Activated T-helper 1 cell treated with anti-CD3 and anti-CD28 coated beads, Interleukin-12 subunit alpha, Interleukin-12 subunit beta, Interleukin-2, Interleukin-4 antibody, amounts not matched to agents 30 ng/mL and 10 ng/mL and 1 ng/mL, durations not matched to agents 14 hours and 24 hours and 36 hours (primary cell): ENCODE results near the gene KRTAP12-1. TPM values are rescaled to one million over a fixed set of nuclear protein-coding genes. Genes with fewer than 3 reads are reported as not detected.
"Not testable (repeated sequence)": the region's sequence is repeated elsewhere in the genome, so short reads cannot be mapped to it uniquely, and the experiment has no call there.

Experiments
- DNase-seq: peaks from one replicate; pipeline ENCODE4 v3.0.0; 2021; ENCODE audit warnings: low spot score
- H3K27ac Mint-ChIP-seq: one replicate; pipeline ENCODE4 v1.8.0; 2021; ENCODE audit warnings: mild to moderate bottlenecking, mixed read lengths
- H3K27me3 Mint-ChIP-seq: one replicate; pipeline ENCODE4 v1.8.0; 2022; ENCODE audit warnings: mild to moderate bottlenecking, moderate library complexity, mixed read lengths; ENCODE audit not compliant: insufficient read depth
- H3K36me3 Mint-ChIP-seq: one replicate; pipeline ENCODE4 v1.8.0; 2021; ENCODE audit warnings: low read depth, mixed read lengths
- H3K4me1 Mint-ChIP-seq: one replicate; pipeline ENCODE4 v1.8.0; 2021; ENCODE audit warnings: low read depth, mixed read lengths
- H3K4me3 Mint-ChIP-seq: one replicate; pipeline ENCODE4 v1.8.0; 2021; ENCODE audit warnings: mild to moderate bottlenecking, moderate library complexity, mixed read lengths
- H3K9me3 Mint-ChIP-seq: one replicate; pipeline ENCODE4 v1.8.0; 2021; ENCODE audit warnings: mixed read lengths
- intact Hi-C: fragments of 100-400 bp; cut with micrococcal nuclease; formaldehyde crosslinking; loops from one replicate; pipeline ENCODE4 v1.15.1; 2024
- total RNA-seq: library from RNA; stranded (reverse); gene quantifications from 2 replicates; pipeline ENCODE4 v1.2.3, GENCODE V29; 2022

KRTAP12-1 gene
- total RNA-seq, 1 donor from 2014 or later = not detected

DNA sequence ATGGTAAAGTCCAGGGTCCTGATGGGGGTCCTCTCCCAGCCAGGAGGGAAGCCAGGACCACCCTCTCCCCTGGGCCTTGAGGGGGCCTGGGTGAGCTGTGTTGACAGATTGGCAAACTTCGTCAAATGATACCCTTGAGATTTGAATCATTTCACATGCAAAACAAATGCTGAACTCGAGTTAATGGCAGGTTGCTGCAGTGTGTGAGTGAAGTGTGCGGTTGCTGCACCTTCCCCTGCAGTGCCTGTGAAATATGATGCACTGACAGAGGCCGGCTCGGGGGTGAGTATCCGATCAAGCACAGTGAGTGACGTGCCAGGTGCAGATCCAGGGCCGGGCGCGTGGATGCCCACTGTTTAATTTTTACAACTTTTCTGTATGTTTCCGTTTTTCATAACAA lies 5.7 kb upstream of the KRTAP12-1 start:
- Mint-ChIP-seq H3K27ac (no peak overlapping the region), H3K4me3 (no peak overlapping the region), H3K27me3 (peaks cover 15% of the 10 kb centered on the region), H3K4me1 (peaks cover 19% of the 10 kb centered on the region), H3K9me3 (peaks cover 4% of the 10 kb centered on the region), H3K36me3 (no peaks in the 10 kb centered on the region)
- intact Hi-C loops = no loop called here
- no peak for DNase-seq

DNA sequence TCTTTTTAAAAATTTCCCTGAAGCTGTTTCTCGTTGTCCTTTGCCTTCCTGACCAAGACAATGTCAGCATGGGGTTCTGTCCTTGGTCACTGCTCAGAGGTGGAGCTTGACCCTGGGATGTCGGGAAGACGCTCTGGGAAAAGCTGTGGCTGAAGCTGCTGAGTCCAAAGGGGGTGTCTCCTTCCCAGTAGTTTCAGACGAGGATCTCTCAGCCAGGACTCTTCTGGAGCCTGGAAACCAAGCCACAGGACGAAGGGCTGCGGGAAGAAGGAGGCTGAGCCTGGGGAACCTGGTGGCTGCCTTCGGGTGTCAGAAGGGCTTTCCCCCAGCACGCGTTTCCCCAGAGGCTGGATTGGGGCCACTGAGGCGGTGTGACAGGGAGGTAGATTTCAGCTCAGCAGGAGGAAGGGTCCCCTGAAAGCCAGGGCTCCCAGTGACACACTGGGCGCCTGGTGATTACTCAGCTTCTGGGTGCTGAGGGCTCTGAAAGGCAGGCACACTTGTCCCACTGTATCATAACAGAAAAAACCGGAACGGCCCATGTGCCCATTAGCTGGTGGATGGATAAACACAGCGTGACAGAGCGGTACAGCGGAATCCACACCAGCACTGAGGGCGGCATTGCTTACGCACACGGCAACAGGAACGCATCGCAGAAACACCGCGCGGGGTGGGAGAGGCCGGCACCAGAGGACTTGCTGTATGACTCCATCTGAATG lies 5.0 kb upstream of the KRTAP12-1 start:
- peaks cover 19% of the 10 kb centered on the region for H3K4me1 Mint-ChIP-seq
- H3K9me3 Mint-ChIP-seq = no peaks in the 10 kb centered on the region
- no peak overlapping the region for H3K27ac Mint-ChIP-seq
- DNase-seq = no peak
- no peak overlapping the region for H3K4me3 Mint-ChIP-seq
- no peaks in the 10 kb centered on the region for H3K36me3 Mint-ChIP-seq
- H3K27me3 Mint-ChIP-seq = peaks cover 21% of the 10 kb centered on the region
- intact Hi-C loops = no loop called here

DNA sequence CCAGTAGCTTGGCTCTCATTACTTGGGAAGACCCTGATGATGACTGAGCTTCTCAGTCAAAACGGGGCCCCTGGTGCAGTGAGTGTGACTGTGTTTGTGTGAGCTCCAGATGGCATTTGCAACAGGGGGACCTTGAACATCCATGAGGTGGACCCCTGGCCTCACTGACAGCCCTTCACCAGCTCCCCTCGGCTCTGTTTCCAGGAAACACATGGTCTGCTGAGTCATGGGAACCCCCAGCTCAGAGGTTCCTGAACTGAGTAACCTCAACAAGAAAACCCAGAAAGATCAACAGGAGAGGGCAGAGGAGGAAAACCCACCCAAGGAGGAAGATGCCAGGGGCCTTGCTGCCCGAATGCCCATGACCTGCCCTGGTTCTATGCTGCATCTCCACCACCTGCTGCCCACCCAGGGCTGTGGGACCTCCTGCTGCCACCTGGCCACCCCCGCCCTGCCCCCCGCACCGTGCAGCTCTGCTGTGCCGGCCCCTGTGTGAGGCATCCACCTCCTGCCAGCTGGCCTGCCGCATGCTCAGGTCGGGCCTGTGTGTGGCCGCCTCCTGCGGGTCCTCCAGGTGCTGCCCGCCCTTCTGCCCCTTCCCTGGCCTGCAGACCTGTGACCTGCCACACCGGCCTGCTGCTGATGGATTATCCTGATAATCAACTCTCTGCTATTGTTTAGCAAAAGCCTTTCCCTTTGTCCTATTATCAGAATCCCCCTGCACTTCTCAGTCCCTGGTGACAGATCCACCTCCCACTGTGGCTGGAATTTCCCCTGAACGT lies 4.2 kb upstream of the KRTAP12-1 start:
- no peaks in the 10 kb centered on the region for H3K9me3 Mint-ChIP-seq
- no peak for DNase-seq
- peaks cover 19% of the 10 kb centered on the region for H3K4me1 Mint-ChIP-seq
- intact Hi-C loops = no loop called here
- H3K4me3 Mint-ChIP-seq = peak overlapping the region; percentile 27
- H3K27me3 Mint-ChIP-seq = peaks cover 20% of the 10 kb centered on the region
- no peaks in the 10 kb centered on the region for H3K36me3 Mint-ChIP-seq
- no peak overlapping the region for H3K27ac Mint-ChIP-seq

DNA sequence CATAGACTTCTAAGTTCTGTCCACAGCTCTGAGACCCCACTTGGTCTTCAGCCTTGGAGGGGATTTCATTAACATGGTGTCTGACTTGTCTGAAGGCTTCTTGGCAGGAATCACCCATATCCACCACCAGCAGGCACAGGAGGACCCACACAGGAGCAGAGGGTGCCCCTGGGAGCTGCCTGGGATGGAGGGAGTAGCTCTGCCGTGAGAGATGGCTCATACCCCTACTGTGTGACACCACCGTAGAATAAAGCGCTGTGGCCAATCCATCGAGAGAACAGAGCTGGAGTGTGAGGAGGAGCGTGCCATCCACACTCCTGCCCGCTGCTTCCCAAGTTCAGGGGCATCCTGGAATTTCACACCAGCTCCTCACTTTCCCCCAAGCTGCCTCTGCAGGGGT lies 3.1 kb upstream of the KRTAP12-1 start:
- DNase-seq, H3K9me3 Mint-ChIP-seq, H3K36me3 Mint-ChIP-seq, H3K27ac Mint-ChIP-seq, H3K4me3 Mint-ChIP-seq, intact Hi-C loops: not testable (repeated sequence)
- Mint-ChIP-seq H3K27me3 (peaks cover 23% of the 10 kb centered on the region), H3K4me1 (peaks cover 19% of the 10 kb centered on the region)

GRCh38 chr21:44684483-44684882 lies 2.5 kb upstream of the KRTAP12-1 start:
- H3K27me3 Mint-ChIP-seq = peaks cover 23% of the 10 kb centered on the region
- H3K27ac Mint-ChIP-seq = no peak overlapping the region
- DNase-seq = no peak
- H3K36me3 Mint-ChIP-seq = no peaks in the 10 kb centered on the region
- peaks cover 19% of the 10 kb centered on the region for H3K4me1 Mint-ChIP-seq
- no peaks in the 10 kb centered on the region for H3K9me3 Mint-ChIP-seq
- intact Hi-C loops = no loop called here
- H3K4me3 Mint-ChIP-seq = no peak overlapping the region

GRCh38 chr21:44684077-44684476 lies 2.1 kb upstream of the KRTAP12-1 start:
- intact Hi-C loops = no loop called here
- H3K27ac Mint-ChIP-seq = no peak overlapping the region
- no peak for DNase-seq
- peaks cover 27% of the 10 kb centered on the region for H3K27me3 Mint-ChIP-seq
- no peaks in the 10 kb centered on the region for H3K9me3 Mint-ChIP-seq
- no peaks in the 10 kb centered on the region for H3K36me3 Mint-ChIP-seq
- H3K4me1 Mint-ChIP-seq = peaks cover 19% of the 10 kb centered on the region
- no peak overlapping the region for H3K4me3 Mint-ChIP-seq

DNA sequence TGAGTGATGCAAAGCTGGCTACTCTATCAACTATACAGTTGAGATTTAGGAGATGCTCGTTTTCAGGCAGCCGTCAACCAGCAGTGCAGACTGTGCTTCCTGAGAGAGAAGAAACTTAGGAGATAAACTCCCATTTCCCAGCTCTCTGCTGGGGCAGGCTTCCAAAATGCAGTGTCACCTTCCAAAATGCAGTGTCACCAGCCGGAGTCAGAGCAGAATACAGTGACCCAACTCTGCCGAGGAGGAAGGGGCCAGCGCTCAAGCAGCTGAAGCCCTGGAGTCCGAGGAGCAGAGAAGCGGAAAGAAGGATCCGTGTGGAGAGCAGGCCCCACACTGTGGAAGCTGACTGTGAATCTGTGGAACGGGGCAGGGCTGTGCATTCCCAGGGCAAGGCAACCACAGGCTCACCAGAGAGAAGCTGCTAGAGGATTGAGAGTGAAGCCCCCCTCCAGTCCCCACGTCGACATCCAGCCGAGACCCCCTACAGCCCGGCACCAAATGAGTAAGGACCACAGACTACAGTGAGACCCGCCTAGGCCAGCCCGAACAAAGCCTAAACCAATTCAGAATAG lies 703 bp upstream of the KRTAP12-1 start:
- Mint-ChIP-seq H3K27me3 (peaks cover 30% of the 10 kb centered on the region), H3K27ac (no peak overlapping the region), H3K36me3 (no peaks in the 10 kb centered on the region), H3K4me1 (peaks cover 19% of the 10 kb centered on the region), H3K4me3 (no peak overlapping the region), H3K9me3 (no peaks in the 10 kb centered on the region)
- intact Hi-C loops = no loop called here
- DNase-seq = no peak

DNA sequence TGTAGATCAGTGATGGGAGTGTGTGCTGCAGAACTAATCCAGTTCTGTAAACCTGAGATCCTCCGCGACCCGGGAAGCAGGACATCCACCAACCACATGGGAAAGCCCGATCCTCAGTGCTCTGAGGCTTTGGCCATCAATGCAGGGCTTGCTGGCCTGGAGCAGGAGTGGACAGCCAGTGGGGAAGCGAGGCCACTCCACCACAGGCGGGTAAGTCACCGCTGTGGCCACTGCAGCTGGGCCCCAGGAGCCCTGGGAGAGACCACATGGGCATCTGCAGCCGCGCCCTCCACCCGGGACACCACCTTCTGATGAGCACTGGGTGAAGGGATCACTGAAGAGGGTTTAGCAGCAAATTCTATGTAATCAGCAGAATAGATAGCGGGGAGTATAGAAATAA lies 811 bp downstream of the KRTAP12-1 start:
- no peaks in the 10 kb centered on the region for H3K36me3 Mint-ChIP-seq
- H3K27ac Mint-ChIP-seq = no peak overlapping the region
- H3K9me3 Mint-ChIP-seq = no peaks in the 10 kb centered on the region
- H3K4me1 Mint-ChIP-seq = peaks cover 7% of the 10 kb centered on the region
- no peak for DNase-seq
- intact Hi-C loops = no loop called here
- peaks cover 30% of the 10 kb centered on the region for H3K27me3 Mint-ChIP-seq
- no peak overlapping the region for H3K4me3 Mint-ChIP-seq

DNA sequence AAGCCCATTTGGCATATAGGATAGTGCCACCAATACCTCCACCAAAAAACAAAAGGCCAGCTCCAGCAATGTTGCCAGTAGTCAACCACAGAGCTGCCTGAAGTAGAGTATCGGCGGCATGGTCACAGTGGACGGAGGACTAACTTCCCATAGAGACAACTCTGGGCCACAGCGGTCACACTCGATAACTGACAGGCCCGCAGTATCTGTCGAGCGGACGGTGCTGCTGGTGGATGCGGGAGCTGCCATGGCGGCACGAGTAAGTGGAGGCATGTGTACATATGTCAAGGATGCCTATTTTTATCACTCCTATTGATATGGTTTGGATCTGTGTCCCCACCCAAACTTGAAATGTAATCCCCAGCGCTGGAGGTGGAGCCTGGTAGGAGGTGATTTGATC lies 4.1 kb downstream of the KRTAP12-1 start:
- DNase-seq = no peak
- H3K4me1 Mint-ChIP-seq = no peaks in the 10 kb centered on the region
- intact Hi-C loops = no loop called here
- H3K27ac Mint-ChIP-seq = no peak overlapping the region
- H3K9me3 Mint-ChIP-seq = peaks cover 28% of the 10 kb centered on the region
- peaks cover 37% of the 10 kb centered on the region for H3K27me3 Mint-ChIP-seq
- H3K4me3 Mint-ChIP-seq = no peak overlapping the region
- H3K36me3 Mint-ChIP-seq = peaks cover 4% of the 10 kb centered on the region

DNA sequence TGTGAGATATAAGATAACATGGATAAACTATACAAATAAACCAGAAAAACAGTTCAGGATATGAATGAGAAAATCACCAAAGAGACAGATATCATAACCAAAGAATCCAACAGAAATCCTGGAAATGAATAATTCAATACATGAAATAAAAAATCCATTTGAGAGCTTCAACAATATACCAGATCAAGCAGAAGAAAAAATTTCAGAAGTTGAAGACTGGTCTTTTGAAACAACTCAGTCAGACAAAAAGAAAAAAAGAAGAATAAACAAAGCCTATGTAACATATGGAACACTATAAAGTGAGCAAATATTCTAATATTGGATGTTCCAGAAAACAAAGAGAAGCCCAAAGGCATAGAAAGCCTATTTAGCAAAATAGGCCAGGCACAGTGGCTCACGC lies 10.1 kb downstream of the KRTAP12-1 start:
- peaks cover 5% of the 10 kb centered on the region for H3K4me1 Mint-ChIP-seq
- peaks cover 65% of the 10 kb centered on the region for H3K9me3 Mint-ChIP-seq
- intact Hi-C loops = no loop called here
- peaks cover 6% of the 10 kb centered on the region for H3K36me3 Mint-ChIP-seq
- no peak overlapping the region for H3K27ac Mint-ChIP-seq
- no peak overlapping the region for H3K4me3 Mint-ChIP-seq
- DNase-seq = no peak
- peaks cover 16% of the 10 kb centered on the region for H3K27me3 Mint-ChIP-seq

DNA sequence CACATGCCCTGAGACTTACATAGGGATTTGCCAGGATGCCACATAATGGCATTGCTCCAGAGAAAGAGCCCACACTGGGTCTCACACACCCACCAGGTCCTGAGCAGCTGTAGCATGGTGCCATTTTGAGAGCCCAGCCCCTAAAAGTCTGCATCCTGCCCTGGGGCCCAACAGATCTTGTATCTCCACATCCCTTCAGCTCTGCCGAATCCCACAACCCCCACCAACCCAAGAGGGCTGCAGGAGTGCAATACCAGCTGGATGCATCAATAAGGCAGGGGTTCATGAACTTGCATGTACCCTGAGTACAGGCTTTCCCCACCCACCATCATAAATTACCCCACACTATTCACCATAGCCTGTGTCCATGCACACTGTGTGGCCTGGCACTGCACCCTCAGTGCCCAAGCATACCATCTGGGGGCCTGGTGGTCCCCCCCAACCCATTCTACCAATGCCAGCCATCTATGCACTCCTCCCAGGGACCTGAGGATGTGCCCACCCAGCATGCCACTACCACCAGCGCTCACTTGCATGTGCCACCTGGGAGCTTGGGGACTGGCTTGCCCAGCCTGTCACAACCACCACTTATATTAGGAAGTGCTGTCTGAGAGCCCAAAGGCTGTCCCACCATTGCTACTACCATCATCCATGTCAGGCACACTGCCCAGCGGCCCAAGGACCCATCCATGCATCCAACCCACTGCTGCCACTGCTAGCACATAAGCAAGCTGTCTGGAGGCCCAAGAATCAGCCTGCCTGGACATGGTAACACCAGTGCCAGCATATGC lies 11.1 kb downstream of the KRTAP12-1 start:
- Mint-ChIP-seq H3K9me3 (peaks cover 64% of the 10 kb centered on the region), H3K4me1 (peaks cover 5% of the 10 kb centered on the region), H3K27ac (no peak overlapping the region), H3K27me3 (peaks cover 16% of the 10 kb centered on the region), H3K36me3 (peaks cover 6% of the 10 kb centered on the region), H3K4me3 (no peak overlapping the region)
- intact Hi-C loops = no loop called here
- DNase-seq = no peak

- H3K4me1 Mint-ChIP-seq = peaks cover 5% of the 10 kb centered on the region
These were observed 14.4 kb downstream of the KRTAP12-1 start for GRCh38 chr21:44667612-44668011.

More at GRCh38 chr21:44667612-44668011, 14.4 kb downstream of the KRTAP12-1 start:
- Mint-ChIP-seq H3K9me3 (peaks cover 42% of the 10 kb centered on the region), H3K27me3 (peaks cover 17% of the 10 kb centered on the region), H3K36me3 (no peaks in the 10 kb centered on the region), H3K4me3 (no peak overlapping the region), H3K27ac (no peak overlapping the region)
- no peak for DNase-seq
- intact Hi-C loops = no loop called here
